CD4-positive, alpha-beta T cell treated with Interferon gamma for 1 hour (primary cell): ENCODE data around the gene SLC16A10.
"Not testable (repeated sequence)": the region's sequence is repeated elsewhere in the genome, so short reads cannot be mapped to it uniquely, and the experiment has no call there.

Experiments
- DNase-seq: peaks from one replicate; pipeline ENCODE4 v3.0.0-alpha.2; 2020

Gene SLC16A10

DNA sequence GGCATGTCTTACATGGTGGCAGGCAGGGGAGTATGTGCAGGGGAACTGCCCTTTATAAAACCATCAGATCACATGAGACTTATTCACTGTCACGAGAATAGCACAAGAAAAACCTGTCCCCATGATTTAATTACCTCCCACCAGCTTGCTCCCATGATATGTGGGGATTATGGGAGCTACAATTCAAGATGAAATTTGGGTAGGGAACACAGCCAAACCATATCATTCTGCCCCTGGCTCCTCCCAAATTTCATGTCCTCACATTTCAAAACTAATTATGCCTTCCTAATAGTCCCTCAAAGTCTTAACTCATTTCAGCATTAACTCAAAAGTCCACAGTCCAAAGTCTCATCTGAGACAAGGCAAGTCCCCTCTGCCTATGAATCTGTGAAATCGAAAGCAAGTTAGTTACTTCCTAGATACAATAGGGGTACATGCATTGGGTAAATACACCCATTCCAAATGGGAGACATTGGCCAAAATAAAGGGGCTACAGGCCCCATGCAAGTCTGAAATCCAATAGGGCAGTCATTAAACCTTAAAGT lies 102.4 kb downstream of the SLC16A10 start:
- not testable (repeated sequence) for DNase-seq

DNA sequence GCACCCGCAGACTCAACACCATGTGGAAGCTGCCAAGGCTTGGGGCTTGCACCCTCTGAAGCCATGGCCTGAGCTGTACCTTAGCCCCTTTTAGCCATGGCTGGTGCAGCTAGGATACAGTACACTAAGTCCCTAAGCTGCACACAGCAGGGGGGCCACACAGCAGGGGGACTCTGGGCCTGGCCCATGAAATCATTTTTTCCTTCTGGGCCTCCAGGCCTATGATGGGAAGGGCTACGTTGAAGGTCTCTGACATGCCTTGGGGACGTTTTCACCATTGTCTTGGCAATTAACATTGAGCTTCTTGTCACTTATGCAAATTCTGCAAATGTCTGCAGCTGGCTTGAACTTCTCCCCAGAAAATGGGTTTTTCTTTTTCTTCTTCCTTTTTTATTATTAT lies 103.3 kb downstream of the SLC16A10 start:
- DNase-seq, result no peak

DNA sequence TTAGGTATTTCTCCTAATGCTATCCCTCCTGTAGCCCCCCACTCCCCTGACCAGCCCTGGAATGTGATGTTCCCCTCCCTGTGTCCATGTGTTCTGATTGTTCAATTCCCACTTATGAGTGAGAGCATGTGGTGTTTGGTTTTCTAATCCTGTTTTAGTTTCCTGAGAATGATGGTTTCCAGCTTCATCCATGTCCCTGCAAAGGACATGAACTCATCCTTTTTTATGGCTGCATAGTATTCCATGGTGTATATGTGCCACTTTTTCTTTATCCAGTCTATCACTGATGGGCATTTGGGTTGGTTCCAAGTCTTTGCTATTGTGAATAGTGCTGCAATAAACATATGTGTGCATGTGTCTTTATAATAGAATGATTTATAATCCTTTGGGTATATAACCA lies 103.8 kb downstream of the SLC16A10 start:
- DNase-seq, result not testable (repeated sequence)

DNA sequence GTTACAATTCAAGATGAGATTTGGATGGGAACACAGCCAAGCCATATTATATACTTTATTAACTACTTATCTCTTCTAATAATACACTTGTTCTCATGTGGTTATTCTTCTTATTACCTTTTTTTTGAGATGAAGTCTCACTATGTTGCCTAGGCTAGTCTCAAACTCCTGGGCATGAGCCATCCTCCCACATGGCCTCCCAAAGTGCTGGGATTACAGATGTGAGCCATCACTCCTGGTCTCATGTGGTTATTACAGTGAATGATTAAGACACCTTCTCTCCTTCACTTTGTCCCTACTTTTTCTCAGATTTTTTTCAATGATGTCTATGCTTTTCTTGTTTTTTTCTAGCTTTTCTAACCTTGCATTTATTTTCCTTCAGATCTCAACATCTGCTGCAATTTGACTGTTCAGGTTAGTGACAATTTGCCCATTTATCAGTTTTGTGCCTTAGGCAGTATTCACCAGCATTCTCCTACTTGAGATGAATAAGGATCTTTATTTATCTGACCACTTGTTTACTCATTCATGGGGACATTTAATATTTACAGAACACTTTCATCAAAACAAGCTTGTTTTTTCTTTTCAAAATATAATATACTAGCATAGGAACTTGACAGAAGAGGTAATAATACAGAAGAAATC lies 105.7 kb downstream of the SLC16A10 start:
- DNase-seq, result no peak

DNA sequence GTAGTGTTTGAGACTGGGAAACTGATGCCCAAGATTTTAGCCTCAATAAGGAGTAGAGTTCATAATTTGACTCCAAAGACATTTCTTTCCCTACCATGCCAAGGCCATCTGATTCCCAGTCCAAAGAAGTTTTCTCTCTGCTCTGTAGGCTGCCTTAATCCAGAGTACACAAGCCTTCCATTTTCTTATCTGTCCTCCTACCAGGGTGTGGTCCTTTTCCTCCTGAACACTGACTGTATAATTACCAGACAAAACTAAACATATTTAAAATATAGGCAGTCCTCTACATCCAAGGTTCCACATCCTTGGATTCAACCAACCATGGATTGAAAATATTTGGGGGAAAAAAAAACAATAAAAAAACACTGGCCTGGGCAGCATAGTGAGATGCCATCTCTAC lies 108.4 kb downstream of the SLC16A10 start:
- no peak for DNase-seq

DNA sequence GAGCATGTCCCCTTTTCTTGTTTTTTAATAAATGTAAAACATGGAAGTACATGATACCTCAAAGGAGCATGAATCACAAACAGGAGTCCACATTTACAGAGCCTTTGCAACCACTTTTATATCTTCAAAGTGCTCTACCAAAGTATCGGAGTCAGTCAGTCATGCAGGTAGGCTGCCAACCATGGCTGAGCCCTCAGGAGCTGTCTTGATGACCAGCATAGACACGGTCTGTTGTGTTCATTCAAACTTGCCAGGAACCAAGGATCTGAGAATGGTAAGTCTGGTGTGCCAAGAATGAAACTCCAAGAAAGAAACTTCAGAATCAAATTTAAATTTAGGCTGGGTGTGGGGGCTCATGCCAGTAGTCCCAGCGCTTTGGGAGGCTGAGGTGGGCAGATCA lies 111.5 kb downstream of the SLC16A10 start:
- DNase-seq, result no peak

DNA sequence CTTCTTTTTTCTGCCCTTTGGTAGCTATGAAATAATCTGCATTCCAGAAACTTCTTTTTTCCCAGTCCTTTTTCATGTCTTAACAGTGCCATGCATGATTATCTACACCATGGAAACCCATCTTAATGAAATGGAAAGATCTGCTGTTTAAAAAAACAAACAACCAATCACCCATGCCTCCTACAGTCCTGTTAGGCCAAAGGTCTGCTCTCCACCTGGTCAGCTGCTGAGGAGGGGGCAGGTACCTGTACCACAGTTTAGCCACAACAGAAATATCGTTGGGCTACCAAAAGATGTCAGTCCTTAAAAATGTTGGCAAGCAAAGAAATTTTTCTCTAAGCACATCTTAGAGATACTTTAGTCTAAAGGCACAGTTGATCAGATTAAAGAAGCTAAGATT lies 112.6 kb downstream of the SLC16A10 start:
- no peak for DNase-seq

DNA sequence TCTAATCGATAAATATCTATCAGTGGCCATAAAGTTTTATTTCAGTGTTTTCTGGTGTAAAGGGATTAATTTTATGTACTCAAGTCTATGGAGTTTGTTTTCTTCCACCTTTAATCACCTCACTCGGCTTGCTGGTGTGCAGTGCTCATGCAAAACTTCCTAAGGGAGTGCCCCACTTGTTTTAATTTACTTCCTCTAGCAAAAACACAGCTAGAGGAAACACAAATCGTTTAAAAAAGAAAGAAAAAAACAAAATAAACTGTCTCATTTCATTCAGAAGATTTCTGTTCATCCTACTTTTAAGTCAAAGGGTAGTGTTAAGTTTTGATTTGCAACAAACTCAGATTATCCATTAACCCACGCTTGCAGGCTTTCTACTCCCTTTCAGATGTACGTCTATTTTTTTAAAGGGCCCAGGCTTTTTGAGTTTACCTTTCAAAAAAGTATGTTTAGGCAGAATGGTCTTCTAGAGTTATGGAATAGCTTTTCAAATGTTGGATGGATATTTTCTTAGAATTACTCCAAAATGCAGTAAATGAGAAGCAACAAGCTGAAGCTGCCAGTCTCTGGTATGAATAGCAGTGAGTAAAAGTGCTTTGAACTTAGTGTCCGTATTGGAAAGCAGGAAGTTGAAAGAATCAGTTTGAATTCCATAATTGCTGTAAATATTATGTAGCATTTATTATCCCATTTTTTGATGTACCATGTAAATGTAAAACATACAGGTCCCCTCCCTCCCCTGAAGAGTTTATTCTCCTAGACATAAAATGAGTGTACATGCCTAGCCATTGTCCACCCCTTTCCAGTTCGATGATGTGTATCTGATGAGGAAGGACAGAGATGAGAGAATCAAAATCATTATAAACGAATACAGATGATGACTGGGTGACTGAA lies 113.3 kb downstream of the SLC16A10 start:
- no peak for DNase-seq

DNA sequence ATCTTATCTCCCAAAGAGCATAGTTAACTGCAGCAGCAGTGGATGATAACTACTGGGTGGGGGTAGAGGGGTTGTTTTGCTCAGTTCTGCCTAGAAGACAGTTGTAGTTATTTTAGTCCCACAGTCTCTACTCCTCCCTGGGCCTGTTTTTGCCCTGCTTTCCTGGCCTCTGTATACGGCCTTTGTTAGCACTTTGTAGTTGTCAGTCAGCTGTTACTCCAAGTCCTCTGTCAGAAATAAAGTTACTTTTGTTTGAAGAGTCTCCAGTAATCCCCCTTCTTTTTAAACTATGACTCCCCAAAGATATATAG lies 113.9 kb downstream of the SLC16A10 start:
- DNase-seq, result no peak

DNA sequence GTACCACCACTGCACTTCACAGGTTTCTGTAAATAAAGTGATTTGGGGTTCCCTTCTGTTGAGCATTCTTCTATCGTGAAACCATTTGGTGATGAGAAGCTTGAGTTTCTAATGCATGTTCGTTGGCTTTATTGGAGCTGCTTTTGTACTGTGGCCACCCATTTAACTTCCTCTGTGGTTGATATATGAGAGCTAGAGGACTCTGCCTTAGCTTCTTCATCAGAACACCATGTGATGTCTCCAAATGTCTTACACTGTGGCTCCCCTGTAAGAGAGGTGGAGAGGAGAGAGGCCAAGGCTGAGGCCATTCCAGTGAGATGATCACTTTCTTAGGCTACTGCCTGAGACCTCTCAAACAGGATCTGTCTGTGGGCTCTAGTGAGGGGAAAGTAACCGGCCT lies 114.5 kb downstream of the SLC16A10 start:
- no peak for DNase-seq

DNA sequence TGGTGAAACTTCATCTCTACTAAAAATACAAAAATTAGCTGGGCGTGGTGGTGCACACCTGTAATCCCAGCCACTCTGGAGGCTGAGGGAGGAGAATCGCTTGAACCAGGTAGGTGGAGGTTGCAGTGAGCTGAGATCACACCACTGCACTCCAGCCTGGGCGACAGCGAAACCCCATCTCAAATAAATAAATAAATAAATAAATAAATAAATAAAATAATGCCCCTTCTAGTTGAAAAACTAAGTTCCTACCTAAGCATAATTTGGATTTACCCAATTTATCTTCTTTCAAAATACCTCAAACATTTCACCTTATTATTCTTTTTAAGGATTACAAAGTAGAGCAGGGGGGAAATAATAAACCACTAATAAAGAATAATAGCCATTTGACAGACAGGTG lies 116.2 kb downstream of the SLC16A10 start:
- not testable (repeated sequence) for DNase-seq

DNA sequence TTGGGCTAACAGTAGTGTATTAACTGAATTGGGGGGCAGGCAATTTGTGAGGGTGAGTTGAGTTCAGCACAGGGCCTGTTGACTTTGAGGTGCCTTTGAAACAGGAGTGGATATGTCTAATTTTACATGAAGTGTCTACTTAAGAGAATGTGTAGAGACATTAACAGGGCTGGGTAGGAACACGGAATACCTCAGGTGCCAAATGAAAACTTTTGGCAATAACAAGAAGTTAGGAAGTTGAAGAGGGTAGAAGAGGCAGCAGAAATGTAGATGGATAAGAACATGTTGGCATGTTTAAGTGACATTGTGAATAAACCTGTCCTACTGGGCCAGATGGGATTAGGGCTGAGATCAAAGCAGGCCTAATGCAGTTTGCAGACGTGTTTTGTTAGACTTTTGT lies 117.0 kb downstream of the SLC16A10 start:
- no peak for DNase-seq

DNA sequence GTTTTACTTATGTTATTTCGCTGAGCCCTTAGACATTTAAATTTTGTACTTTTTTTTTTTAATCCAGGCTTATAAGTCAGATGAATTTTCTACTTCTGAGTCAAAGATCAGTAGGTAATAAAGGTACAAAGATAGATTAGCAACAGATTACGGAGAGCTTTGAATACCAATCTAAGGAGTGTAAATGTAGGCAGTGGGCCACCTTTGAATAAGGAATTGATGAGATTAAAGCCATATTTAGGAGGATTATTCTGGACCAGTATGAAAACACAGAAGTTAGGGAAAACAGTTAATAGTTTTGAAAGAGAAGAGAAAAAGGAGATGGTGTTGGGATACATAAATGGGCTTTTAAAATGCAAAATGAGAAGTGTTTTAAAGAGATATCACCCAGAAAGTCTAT lies 117.6 kb downstream of the SLC16A10 start:
- no peak for DNase-seq

DNA sequence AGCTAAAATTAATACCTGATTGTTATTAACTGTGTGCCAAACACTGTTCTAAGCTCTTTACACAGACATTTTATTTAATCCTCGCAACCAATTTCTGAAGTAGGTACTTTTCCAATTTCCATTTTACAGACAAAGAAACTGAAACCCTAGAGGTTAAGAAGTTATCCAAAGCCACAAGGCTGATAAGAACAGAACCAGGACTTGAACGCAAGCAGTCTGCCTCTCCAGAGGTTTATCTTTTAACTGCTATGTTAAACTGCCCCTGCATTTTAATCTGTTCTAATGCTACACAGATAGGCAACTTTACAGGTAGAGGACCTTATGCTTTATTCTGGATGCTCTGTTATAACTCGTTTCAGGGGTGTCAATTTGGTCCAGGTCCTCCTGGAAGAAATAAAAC lies 118.2 kb downstream of the SLC16A10 start:
- no peak for DNase-seq

DNA sequence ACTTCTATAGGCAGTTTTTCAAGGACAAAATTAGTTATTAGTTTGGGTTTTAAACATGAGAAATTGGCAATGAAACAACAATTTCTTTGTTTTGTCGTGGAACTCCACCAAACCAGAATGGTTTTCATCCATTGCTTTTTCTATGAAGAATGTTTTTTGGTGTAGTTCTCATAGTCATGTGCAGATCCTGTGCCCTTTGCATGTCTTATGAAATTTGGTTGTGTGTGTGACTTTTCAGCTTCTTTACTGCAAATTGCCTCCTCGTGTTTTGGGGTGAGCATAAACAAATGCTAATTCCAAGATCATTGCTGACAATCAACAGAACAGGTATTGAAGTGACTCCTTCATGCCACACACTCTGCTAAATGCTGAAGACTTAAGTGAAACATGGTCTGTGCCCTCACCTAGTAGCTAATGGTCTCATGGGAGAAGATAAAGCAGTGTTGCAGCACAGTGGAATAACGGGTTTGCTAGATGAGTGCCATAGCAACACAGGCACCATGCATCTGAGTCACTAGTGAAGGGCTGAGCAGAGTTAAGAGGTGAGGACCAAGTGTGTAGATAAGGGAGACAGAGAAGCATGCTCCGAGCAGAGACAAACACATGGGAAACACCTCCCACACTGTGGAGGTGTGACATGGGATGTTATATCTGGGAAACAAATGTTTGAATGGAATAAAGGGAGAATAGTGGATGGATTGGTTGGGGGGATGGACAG lies 120.0 kb downstream of the SLC16A10 start:
- DNase-seq, result no peak

DNA sequence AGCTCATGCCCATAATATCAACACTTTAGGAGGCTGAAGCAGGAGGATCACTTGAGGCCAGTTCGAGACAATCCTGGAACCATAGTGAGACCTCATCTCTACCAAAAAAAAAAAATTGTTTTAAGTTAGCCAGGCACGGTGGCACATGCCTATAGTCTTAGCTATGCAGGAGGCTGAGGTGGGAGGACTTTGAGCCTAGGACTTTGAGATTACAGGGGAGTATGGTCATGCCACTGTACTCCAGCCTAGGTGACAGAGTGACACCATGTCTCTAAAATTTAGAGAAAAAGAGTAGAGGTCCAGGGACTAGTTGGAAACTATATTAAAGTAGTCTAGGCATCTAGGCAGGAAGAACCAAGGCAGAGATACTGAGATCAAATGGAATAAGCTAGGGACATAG lies 121.6 kb downstream of the SLC16A10 start:
- DNase-seq, result no peak

DNA sequence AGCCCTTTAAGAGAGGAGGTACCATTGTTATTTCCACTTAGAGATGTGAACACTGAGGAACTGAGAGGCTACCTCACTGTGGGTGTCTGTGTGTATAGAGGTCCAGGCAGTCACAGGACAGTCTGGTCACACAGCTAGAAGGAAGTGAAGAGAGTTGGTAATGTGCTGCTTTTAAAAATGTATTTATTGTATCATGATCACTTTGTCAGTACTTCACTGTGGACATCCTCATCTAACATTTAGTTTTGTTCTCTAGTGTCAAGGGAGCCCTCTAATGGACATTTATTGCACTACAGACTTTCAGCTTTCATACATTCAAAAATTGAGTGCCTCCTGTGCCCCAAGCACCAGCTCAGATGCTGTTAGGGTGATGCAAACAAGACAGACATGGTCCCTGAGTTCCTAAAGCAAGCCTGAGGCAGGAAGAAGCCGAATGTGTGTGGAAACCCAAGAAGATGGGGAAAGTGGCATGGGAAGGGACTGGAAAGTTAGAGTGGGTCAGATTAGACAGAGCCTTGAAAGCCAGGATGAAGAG lies 123.0 kb downstream of the SLC16A10 start:
- no peak for DNase-seq

DNA sequence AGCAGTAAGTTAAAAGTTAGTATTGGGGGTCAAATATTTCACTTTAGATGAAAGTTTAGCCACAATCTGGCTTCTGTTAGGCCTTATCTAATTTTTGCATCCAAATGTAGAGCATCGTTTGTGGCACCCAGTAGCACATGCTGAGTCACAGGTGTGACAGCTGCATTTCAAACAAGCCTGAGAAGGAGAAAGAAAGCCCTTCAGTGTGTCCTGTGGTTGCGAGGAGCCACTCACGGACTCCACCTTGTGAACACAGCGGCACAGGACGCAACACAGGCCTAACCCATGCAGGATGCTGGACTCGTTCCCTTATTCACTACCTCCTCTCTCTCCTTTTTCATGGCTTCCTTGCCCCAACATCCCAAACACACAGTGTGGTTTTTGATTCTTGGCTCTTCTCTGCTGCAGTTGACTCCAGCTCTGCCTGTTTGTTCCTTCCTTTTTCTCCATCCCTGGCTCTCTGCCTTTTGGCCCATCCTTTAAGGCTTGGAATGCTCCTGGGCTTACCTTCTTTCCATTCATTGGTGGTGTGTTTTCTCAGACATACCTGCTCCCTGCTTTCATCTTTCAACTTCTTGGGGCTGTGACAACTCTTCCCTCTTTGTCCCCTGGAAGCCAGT lies 124.2 kb downstream of the SLC16A10 start:
- DNase-seq, result no peak

DNA sequence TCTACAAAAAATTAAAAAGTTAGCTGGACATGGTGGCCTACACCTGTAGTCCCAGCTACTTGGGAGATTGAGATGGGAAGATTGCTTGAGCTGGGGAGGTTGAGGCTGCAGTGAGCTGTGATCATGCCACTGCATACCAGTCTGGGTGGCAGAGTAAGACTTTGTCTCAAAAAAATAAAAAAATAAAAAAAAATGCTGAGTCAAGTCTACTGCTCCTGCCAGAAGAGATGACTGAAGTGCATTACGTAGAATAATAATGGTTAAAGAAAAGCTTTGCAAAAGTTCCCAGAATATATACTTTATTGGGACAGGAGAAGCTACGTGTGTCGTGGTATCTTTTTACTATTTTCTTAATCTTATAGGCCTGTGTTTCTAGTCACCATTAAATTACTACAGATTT lies 125.3 kb downstream of the SLC16A10 start:
- DNase-seq, result no peak

DNA sequence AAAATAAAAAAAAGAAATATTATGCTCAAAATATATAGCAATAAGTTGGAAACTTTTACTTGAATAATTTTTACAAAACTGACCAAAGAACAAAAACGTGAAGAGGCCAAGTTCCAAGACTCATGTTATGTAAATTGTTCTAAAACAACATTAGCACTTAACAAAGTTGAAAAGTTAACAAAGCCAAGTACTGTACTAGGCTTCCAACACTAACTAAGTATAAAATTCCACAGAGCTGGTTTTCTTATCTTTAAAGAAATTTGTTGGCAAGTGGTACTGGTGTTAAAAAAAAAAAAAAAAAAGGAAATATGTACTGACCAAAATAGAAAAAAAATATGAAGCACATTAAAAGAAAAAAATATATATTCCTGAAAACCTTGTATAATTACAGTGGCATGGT lies 127.8 kb downstream of the SLC16A10 start:
- DNase-seq, result no peak

DNA sequence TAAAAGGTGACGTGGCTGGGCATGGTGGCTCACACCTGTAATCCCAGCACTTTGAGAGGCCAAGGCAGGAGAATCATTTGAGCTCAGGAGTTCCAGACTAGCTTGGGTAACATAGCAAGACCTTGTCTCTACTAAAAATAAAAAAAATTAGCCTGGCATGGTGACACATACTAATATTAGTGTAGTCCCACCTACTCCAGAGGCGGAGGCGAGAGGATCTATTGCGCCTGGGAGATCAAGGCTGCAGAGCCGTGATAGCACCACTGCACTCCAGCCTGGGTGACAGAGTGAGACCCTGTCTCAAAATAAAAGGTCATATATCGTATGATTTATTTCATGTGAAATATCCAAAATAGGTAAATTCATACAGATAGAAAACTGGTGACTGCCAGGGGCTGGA lies 132.5 kb downstream of the SLC16A10 start:
- no peak for DNase-seq

DNA sequence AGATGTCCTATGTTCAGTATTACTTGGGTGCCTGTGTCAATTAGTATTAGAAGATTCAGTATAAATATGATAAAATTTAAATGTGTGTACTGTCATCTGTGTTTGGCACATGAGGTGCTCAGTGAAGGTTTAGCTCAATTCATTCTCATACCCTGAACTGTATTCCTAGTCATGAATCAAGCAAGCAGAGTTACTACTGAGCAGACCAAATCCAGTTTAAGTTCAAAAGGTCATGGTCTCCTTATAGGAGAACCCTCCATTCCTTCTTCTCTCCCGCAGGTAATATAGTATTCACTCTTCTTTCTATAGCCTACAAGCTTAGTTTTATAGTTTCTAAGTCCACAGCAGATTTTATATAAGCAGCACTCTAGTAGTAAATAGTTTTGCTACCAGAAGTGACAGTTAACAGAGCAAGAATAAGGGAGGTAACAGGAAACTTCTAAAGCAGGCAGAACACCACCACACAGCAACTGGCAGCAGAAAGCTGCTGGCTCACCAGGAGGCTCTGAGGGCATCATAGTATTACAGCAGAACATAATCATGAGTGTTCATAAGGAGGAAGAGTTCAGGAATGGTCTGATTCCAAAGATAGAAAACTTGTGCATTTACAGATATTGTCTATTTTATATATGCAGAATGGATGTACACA lies 133.2 kb downstream of the SLC16A10 start:
- DNase-seq, result no peak

DNA sequence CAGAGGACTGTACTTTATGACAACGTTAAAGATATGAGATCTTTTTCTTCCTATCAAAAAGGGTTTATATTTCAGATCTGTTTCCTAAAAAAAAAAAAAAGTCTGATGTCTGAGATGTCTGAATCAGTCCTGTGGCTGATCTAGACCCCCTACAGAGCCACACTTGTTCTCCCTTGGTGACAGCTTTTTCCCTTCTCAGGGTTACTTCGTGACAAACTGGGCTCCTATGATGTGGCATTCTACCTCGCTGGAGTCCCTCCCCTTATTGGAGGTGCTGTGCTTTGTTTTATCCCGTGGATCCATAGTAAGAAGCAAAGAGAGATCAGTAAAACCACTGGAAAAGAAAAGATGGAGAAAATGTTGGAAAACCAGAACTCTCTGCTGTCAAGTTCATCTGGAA lies 134.5 kb downstream of the SLC16A10 start:
- DNase-seq, result no peak
